IMR-90 (cell line): Measurements from ENCODE around the gene CADM1. TPM values are rescaled to one million over a fixed set of nuclear protein-coding genes. Genes with fewer than 3 reads are reported as not detected.

Experiments
- ATAC-seq: fragments of 200-7000 bp; cut with Tn5 transposase; 2 replicates; pipeline ENCODE4 v1.9.1; 2020; ENCODE audit warnings: low read depth, mild to moderate bottlenecking, moderate library complexity
- BruUV-seq: library from RNA; stranded (reverse); fragments of 400-500 nt; replicated peaks from 2 replicates; lab custom pipeline; 2021; lab: Mats Ljungman, UMichigan
- CTCF ChIA-PET: fragments of 300-600 bp; formaldehyde crosslinking; extraction: SDS; loops from one replicate; lab custom pipeline; 2021; ENCODE audit warnings: antibody characterized with exemption; lab: Yijun Ruan, JAX
- POLR2A ChIA-PET: fragments of 300-600 bp; sonication (Branson Sonifier 250); formaldehyde crosslinking; loops from one replicate; lab custom pipeline; 2022; ENCODE audit warnings: antibody characterized with exemption; ENCODE audit not compliant: unreplicated experiment; lab: Charles Lee
- DNase-seq: peaks from one replicate; pipeline ENCODE4 v3.0.0; 2013
- H2AFZ ChIP-seq: replicated peaks from 2 replicates; pipeline ENCODE3; 2013; ENCODE audit warnings: low read length, mild to moderate bottlenecking; ENCODE audit not compliant: poor library complexity
- H2AK5ac ChIP-seq: 2 replicates; pipeline ENCODE4 v1.6.1; 2013; ENCODE audit warnings: low read depth, low read length, inconsistent platforms
- H2AK9ac ChIP-seq: replicated peaks from 2 replicates; pipeline ENCODE3; 2013; ENCODE audit warnings: mild to moderate bottlenecking, low read depth, low read length, moderate library complexity; ENCODE audit not compliant: poor library complexity
- H2BK120ac ChIP-seq: 2 replicates; pipeline ENCODE4 v1.6.1; 2013; ENCODE audit warnings: low read depth, low read length, inconsistent platforms
- H2BK15ac ChIP-seq: 3 replicates; pipeline ENCODE4 v1.6.1; 2013; ENCODE audit warnings: low read depth, low read length, inconsistent platforms
- H2BK20ac ChIP-seq: 2 replicates; pipeline ENCODE4 v1.6.1; 2013; ENCODE audit warnings: low read depth, mild to moderate bottlenecking, inconsistent platforms, low read length, moderate library complexity
- H2BK5ac ChIP-seq: 2 replicates; pipeline ENCODE4 v1.6.1; 2013; ENCODE audit warnings: mild to moderate bottlenecking, low read depth, low read length, inconsistent platforms; ENCODE audit not compliant: poor library complexity, severe bottlenecking
- H3K14ac ChIP-seq: replicated peaks from 2 replicates; pipeline ENCODE4 v1.6.1; 2013; ENCODE audit warnings: low read depth, low read length, inconsistent platforms
- H3K18ac ChIP-seq: 2 replicates; pipeline ENCODE4 v1.6.1; 2013; ENCODE audit warnings: low read depth, low read length, control low read depth
- H3K23ac ChIP-seq: 2 replicates; pipeline ENCODE4 v1.6.1; 2013; ENCODE audit warnings: low read depth, low read length, inconsistent platforms
- H3K27ac ChIP-seq: 2 replicates; pipeline ENCODE4 v1.5.1; 2013; ENCODE audit warnings: mild to moderate bottlenecking, control low read depth, low read length; ENCODE audit not compliant: insufficient read depth
- H3K27me3 ChIP-seq: 2 replicates; pipeline ENCODE4 v1.6.1; 2013; ENCODE audit warnings: low read length; ENCODE audit not compliant: control insufficient read depth, insufficient read depth
- H3K36me3 ChIP-seq: 2 replicates; pipeline ENCODE4 v1.6.1; 2013; ENCODE audit warnings: low read length, mixed read lengths; ENCODE audit not compliant: control insufficient read depth, insufficient read depth
- H3K4ac ChIP-seq: 2 replicates; pipeline ENCODE4 v1.6.1; 2013; ENCODE audit warnings: low read depth, low read length, inconsistent platforms
- H3K4me1 ChIP-seq: 2 replicates; pipeline ENCODE4 v1.6.1; 2013; ENCODE audit warnings: low read length, mixed read lengths; ENCODE audit not compliant: control insufficient read depth, insufficient read depth
- H3K4me2 ChIP-seq: 2 replicates; pipeline ENCODE4 v1.6.1; 2013; ENCODE audit warnings: low read depth, mild to moderate bottlenecking, control low read depth, low read length, moderate library complexity
- H3K4me3 ChIP-seq: 2 replicates; pipeline ENCODE4 v1.5.1; 2013; ENCODE audit warnings: low read depth, mild to moderate bottlenecking, control low read depth, low read length, moderate library complexity; ENCODE audit not compliant: insufficient read depth
- H3K56ac ChIP-seq: 2 replicates; pipeline ENCODE4 v1.6.1; 2013; ENCODE audit warnings: low read length, inconsistent platforms; ENCODE audit not compliant: insufficient read depth; ENCODE audit errors: extremely low read depth
- H3K79me1 ChIP-seq, 2 experiments: 2 replicates each; pipeline ENCODE4 v1.6.1; 2013; ENCODE audit warnings: low read length in 2 of 2, inconsistent platforms in 1 of 2, low read depth in 1 of 2
- H3K9ac ChIP-seq: 2 replicates; pipeline ENCODE4 v1.6.1; 2013; ENCODE audit warnings: low read depth, low read length, control low read depth
- H3K9me1 ChIP-seq: 2 replicates; pipeline ENCODE4 v1.6.1; 2013; ENCODE audit warnings: low read length, inconsistent platforms; ENCODE audit not compliant: insufficient read depth
- H3K9me3 ChIP-seq: 2 replicates; pipeline ENCODE4 v1.6.1; 2013; ENCODE audit warnings: low read length; ENCODE audit not compliant: control insufficient read depth, insufficient read depth
- H4K20me1 ChIP-seq: 2 replicates; pipeline ENCODE4 v1.6.1; 2013; ENCODE audit warnings: low read length, inconsistent platforms; ENCODE audit not compliant: insufficient read depth
- H4K5ac ChIP-seq: 2 replicates; pipeline ENCODE4 v1.6.1; 2013; ENCODE audit warnings: mild to moderate bottlenecking, low read depth, low read length, control low read depth
- H4K8ac ChIP-seq, 2 experiments: 2 replicates each; pipeline ENCODE4 v1.6.1; 2013; ENCODE audit warnings: low read depth in 2 of 2, low read length in 2 of 2, control low read depth in 1 of 2, inconsistent platforms in 1 of 2
- H4K91ac ChIP-seq: 2 replicates; pipeline ENCODE4 v1.6.1; 2013; ENCODE audit warnings: low read depth, low read length, inconsistent platforms; ENCODE audit not compliant: insufficient read depth
- BHLHE40 ChIP-seq: fragments of 150-350 bp; IDR thresholded peaks from 2 replicates; pipeline ENCODE4 v1.6.1; 2016; ENCODE audit warnings: mild to moderate bottlenecking, low read depth, low read length
- CHD1 ChIP-seq: IDR thresholded peaks from 2 replicates; pipeline ENCODE4 v1.6.1; 2012; ENCODE audit warnings: low read depth, low read length, improper control_type of control experiment
- MAFK ChIP-seq: IDR thresholded peaks from 2 replicates; pipeline ENCODE4 v1.6.1; 2012; ENCODE audit warnings: low read depth, low read length, improper control_type of control experiment
- MXI1 ChIP-seq: IDR thresholded peaks from 2 replicates; pipeline ENCODE4 v1.6.1; 2012; ENCODE audit warnings: low read depth, mild to moderate bottlenecking, low read length, moderate library complexity, borderline replicate concordance
- RFX5 ChIP-seq: IDR thresholded peaks from 2 replicates; pipeline ENCODE4 v1.8.0; 2012; ENCODE audit warnings: low read depth, mild to moderate bottlenecking, low read length, moderate library complexity
- SMC3 ChIP-seq: fragments of 150-350 bp; IDR thresholded peaks from 2 replicates; pipeline ENCODE4 v1.6.1; 2016; ENCODE audit warnings: low read depth, mild to moderate bottlenecking, antibody characterized with exemption, low read length, moderate library complexity
- WGBS, 2 experiments: methylation state at CpG; one replicate each; pipeline versions ENCODE4 v1.1.5 to v1.1.7; 2013; ENCODE audit warnings: missing lambda C conversion rate in 2 of 2; ENCODE audit not compliant: insufficient read length in 1 of 2; ENCODE audit errors: extremely low coverage in 2 of 2; 5-methylcytosine and 5-hydroxymethylcytosine counted together
- dilution Hi-C: fragments of 300-500 bp; cut with HindIII; formaldehyde crosslinking; loops from one replicate; pipeline ENCODE4 v1.14.3; 2018; ENCODE audit warnings: low sequenced_read_pairs; ENCODE audit not compliant: unreplicated experiment
- in situ Hi-C: fragments of 300-500 bp; cut with MboI; formaldehyde crosslinking; loops from 3 replicates; pipeline ENCODE4 v1.14.3; 2019; ENCODE audit warnings: low sequenced_read_pairs, inconsistent platforms, mixed read lengths
- intact Hi-C: fragments of 100-400 bp; cut with micrococcal nuclease; formaldehyde crosslinking; loops from 2 replicates; pipeline ENCODE4 v1.10.0; 2022
- polyA plus RNA-seq, 3 experiments: library from polyadenylated mRNA; depleted of rRNA; stranded (reverse); fragments of >200 nt; gene quantifications; 2 replicates each; pipeline ENCODE4 v1.2.3, GENCODE V29; 2012; ENCODE audit warnings: low replicate concordance in 1 of 3
- total RNA-seq: library from RNA; depleted of rRNA; stranded (reverse); fragments of >200 nt; gene quantifications from 2 replicates; pipeline ENCODE4 v1.2.3, GENCODE V29; 2012
- TF ChIP-seq, protein P1 (sequence below): fragments of 150-350 bp; IDR thresholded peaks from 2 replicates; pipeline ENCODE4 v1.6.1; 2017; ENCODE audit warnings: mild to moderate bottlenecking, antibody characterized with exemption, low read length, low read depth

CADM1 gene
- total and polyA plus RNA-seq, 2 of the 4 experiments (the other 2 are of a cell fraction) = 28.8 to 77.1 TPM

DNA sequence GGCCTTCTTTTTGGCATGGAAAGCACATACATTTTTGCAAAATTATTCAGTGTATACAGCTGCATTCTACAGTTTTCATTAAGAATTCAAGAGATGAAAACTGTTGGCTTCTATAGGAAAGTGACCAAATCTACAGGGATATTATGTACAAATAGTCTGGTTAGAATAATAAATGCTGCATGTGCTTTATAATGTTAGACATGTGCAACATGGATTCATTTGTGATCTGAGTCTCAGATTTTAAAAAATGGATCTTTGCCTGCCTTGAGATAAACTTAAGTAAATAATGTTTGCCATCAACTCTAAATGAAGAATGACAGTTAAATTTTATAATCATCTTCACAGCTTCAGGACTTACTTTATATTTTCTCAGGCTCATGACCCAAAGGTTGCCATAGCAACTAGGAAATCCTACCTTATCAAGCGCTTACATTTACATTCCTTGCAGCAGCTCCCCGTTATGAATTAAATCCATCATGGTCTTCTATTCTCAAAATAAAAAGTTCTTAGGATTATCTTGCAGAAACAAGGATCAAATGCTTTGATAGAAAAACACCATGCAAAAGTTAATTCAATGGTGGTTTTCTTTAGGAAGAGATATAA, 200.2 kb downstream of the CADM1 start:
- H2AK9ac ChIP-seq = no peak overlapping the region
- H3K23ac ChIP-seq = no peak overlapping the region
- dilution Hi-C loops = no loop called here
- H3K36me3 ChIP-seq = no peaks in the 10 kb centered on the region
- WGBS, 2 experiments = no CpG with 5 or more reads among the region's 2 CpGs
- no peak overlapping the region for H3K14ac ChIP-seq
- ChIA-PET CTCF (no interaction called here), POLR2A (no interaction called here)
- H2BK120ac ChIP-seq = no peak overlapping the region
- ATAC-seq (no peak), DNase-seq (no peak)
- TF ChIP-seq SMC3 (no peak), CHD1 (no peak), BHLHE40 (no peak), MAFK (no peak), MXI1 (no peak), RFX5 (no peak)
- TF ChIP-seq, protein P1, sequence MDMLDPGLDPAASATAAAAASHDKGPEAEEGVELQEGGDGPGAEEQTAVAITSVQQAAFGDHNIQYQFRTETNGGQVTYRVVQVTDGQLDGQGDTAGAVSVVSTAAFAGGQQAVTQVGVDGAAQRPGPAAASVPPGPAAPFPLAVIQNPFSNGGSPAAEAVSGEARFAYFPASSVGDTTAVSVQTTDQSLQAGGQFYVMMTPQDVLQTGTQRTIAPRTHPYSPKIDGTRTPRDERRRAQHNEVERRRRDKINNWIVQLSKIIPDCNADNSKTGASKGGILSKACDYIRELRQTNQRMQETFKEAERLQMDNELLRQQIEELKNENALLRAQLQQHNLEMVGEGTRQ = no peak
- H2BK20ac ChIP-seq = no peak overlapping the region
- H4K5ac ChIP-seq = no peak overlapping the region
- H3K9ac ChIP-seq = no peak overlapping the region
- in situ Hi-C loops = no loop called here
- no peaks in the 10 kb centered on the region for H3K79me1 ChIP-seq
- H2AFZ ChIP-seq = no peak overlapping the region
- no peak overlapping the region for H2BK15ac ChIP-seq
- H4K91ac ChIP-seq = no peak overlapping the region
- no peak overlapping the region for H3K18ac ChIP-seq
- no peak overlapping the region for H3K56ac ChIP-seq
- H3K27me3 ChIP-seq = no peaks in the 10 kb centered on the region
- intact Hi-C loops = no loop called here
- H3K4me2 ChIP-seq = no peak overlapping the region
- no peak overlapping the region for H3K4me3 ChIP-seq
- H3K4ac ChIP-seq = no peak overlapping the region
- BruUV-seq = no TSS peak
- H3K9me3 ChIP-seq = no peaks in the 10 kb centered on the region
- no peaks in the 10 kb centered on the region for H4K20me1 ChIP-seq
- H2BK5ac ChIP-seq = no peak overlapping the region
- no peaks in the 10 kb centered on the region for H3K9me1 ChIP-seq
- no peak overlapping the region for H4K8ac ChIP-seq
- H3K27ac ChIP-seq = no peak overlapping the region
- H3K4me1 ChIP-seq = peaks cover 2% of the 10 kb centered on the region; the same call in 1 of the 2 replicates
- H2AK5ac ChIP-seq = no peak overlapping the region
